Pancreas (tissue), 10 donors: ENCODE results near the gene MAP4K5. TPM values are rescaled to one million over a fixed set of nuclear protein-coding genes. Genes with fewer than 3 reads are reported as not detected.

Experiments used
- ATAC-seq, 4 donors: fragments of 200-7000 bp; cut with Tn5 transposase; one replicate each; pipeline versions ENCODE4 v1.8.0 to v1.9.1; 2020; ENCODE audit warnings: mild to moderate bottlenecking in 4 of 4, moderate library complexity in 4 of 4
- DNase-seq, 6 donors: peaks; one replicate each; pipeline ENCODE4 v3.0.0-alpha.2; 2020
- FAIRE-seq: peaks from 2 replicates; lab custom pipeline; 2012; peaks lifted over from hg19 to GRCh38; lab: Jason Lieb, UNC
- H3K27ac ChIP-seq, 4 donors: fragments of 200-600 bp; sonication (generic); 1 replicate in 3 of 4; 2 replicates in 1 of 4; pipeline versions ENCODE4 v1.5.0 to v1.8.0; 2020
- H3K27me3 ChIP-seq, 4 donors: fragments of 200-600 bp; one replicate each; pipeline ENCODE4 v1.8.0; 2021
- H3K36me3 ChIP-seq, 3 donors: fragments of 200-600 bp; sonication (generic) in 1 of 3; one replicate each; pipeline versions ENCODE4 v1.5.0 to v1.8.0; 2020 to 2021
- H3K4me1 ChIP-seq, 3 donors: fragments of 200-600 bp; one replicate each; pipeline ENCODE4 v1.8.0; 2021
- H3K4me3 ChIP-seq, 4 donors: fragments of 200-600 bp; sonication (generic) in 2 of 4; one replicate each; pipeline versions ENCODE4 v1.5.0 to v1.8.0; 2020 to 2021
- H3K9me3 ChIP-seq, 4 donors: fragments of 200-600 bp; one replicate each; pipeline ENCODE4 v1.8.0; 2021
- WGBS, 2 donors: extraction: QIAGEN DNeasy Blood & Tissue Kit; methylation state at CpG; one replicate each; pipeline ENCODE4 v1.1.7; 2013; 5-methylcytosine and 5-hydroxymethylcytosine counted together
- intact Hi-C, 3 donors: fragments of 100-400 bp; cut with DNase I; formaldehyde crosslinking; loops; one replicate each; pipeline versions ENCODE4 v1.11.1 to v1.14.2; 2022
- polyA plus RNA-seq, 2 donors: library from polyadenylated mRNA; stranded (reverse); fragments of 200-250 nt; gene quantifications; one replicate each; pipeline ENCODE4 v1.2.3, GENCODE V29; 2013
- total RNA-seq, 6 donors: library from RNA; stranded (reverse); fragmentation: NEBNext Ultra II Directional in 4 of 6; extraction: Animal tissue kit (Norgen Biotek cat#: 25700) in 4 of 6; gene quantifications; one replicate each; pipeline versions ENCODE4 v1.2.1 to v1.2.4, GENCODE V29; 2021 to 2023
- TF ChIP-seq, protein P1 (sequence below), 4 donors: fragments of 200-600 bp; sonication (generic) in 3 of 4; IDR thresholded peaks; one replicate each; pipeline versions ENCODE4 v1.5.0 to v1.8.0; 2021; ENCODE audit warnings: antibody characterized with exemption in 4 of 4
- donor health status: healthy with polysubstance abuse.
- donor health status: DM: no; HTN: no; CAD: no; lungs with moderate emphysema.
- donor health status: DM: no; HTN: no; CAD: no.
- donor health status: control.
- donor health status: control.
- donor health status: Bipolar disorder and iron deficiency.
- donor health status: DM: yes; HTN: yes; CAD: no.
- donor health status: DM: no; HTN: no; CAD: no.
- donor health status: DM: no; HTN: no; CAD: no.
- donor health status: DM: yes; HTN: yes; CAD: no.

The MAP4K5 gene
- total and polyA plus RNA-seq, 8 donors: 12.6 to 28.6 (median 21.0) TPM

DNA sequence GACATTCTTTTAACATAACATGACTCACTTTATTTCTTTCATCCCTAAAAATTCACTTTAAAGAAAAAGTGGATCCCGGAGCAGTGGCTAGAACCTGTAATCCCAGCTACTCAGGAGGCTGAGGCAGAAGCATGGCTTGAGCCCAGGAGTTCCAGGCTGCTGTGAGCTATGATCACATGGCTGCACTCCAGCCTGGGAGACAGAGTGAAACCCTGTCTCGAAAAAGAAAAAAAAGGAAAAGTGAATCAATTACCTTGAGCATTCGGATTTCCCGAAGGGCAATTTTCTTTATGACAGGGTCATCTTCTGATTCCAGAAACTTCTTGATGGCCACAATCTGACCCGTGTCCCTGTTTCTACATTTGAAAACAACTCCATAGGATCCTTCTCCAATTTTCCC, 136.9 kb downstream of the MAP4K5 start:
- ATAC-seq (peak in 2 of 4 donors; percentile 28 to 31), DNase-seq (peak in 3 of 6 donors; percentile 39 to 44 (median 39)), FAIRE-seq (no peak)
- intact Hi-C loops: no loop called here
- Histone ChIP-seq H3K4me3 (peak overlapping the region in 2 of 4 donors; percentile 59 to 85), H3K9me3 (no peaks in the 10 kb centered on the region), H3K27ac (peak overlapping the region in 2 of 4 donors; percentile 84 to 85), H3K36me3 (no peaks in the 10 kb centered on the region), H3K27me3 (no peaks in the 10 kb centered on the region), H3K4me1 (peaks cover 0 to 13% (median 0%) of the 10 kb centered on the region in 3 donors)
- TF ChIP-seq, protein P1, sequence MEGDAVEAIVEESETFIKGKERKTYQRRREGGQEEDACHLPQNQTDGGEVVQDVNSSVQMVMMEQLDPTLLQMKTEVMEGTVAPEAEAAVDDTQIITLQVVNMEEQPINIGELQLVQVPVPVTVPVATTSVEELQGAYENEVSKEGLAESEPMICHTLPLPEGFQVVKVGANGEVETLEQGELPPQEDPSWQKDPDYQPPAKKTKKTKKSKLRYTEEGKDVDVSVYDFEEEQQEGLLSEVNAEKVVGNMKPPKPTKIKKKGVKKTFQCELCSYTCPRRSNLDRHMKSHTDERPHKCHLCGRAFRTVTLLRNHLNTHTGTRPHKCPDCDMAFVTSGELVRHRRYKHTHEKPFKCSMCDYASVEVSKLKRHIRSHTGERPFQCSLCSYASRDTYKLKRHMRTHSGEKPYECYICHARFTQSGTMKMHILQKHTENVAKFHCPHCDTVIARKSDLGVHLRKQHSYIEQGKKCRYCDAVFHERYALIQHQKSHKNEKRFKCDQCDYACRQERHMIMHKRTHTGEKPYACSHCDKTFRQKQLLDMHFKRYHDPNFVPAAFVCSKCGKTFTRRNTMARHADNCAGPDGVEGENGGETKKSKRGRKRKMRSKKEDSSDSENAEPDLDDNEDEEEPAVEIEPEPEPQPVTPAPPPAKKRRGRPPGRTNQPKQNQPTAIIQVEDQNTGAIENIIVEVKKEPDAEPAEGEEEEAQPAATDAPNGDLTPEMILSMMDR (IDR thresholded peaks at IDR 0.05): no peak
- 31 to 38% methylated on average over 5 of the region's 5 CpGs for WGBS, 2 donors

- 93 to 95% methylated on average over 5 of the region's 5 CpGs for WGBS, 2 donors
- ATAC-seq (no peak), FAIRE-seq (no peak), DNase-seq (no peak)
- intact Hi-C loops: no loop called here
- TF ChIP-seq, protein P1 (IDR thresholded peaks at IDR 0.05): no peak
- Histone ChIP-seq H3K9me3 (no peaks in the 10 kb centered on the region), H3K4me1 (peaks cover 5 to 17% (median 5%) of the 10 kb centered on the region in 3 donors), H3K27ac (no peak overlapping the region), H3K36me3 (no peaks in the 10 kb centered on the region), H3K27me3 (no peaks in the 10 kb centered on the region), H3K4me3 (no peak overlapping the region)
Observed at GRCh38 chr14:50394713-50395112, 137.7 kb downstream of the MAP4K5 start.

DNA sequence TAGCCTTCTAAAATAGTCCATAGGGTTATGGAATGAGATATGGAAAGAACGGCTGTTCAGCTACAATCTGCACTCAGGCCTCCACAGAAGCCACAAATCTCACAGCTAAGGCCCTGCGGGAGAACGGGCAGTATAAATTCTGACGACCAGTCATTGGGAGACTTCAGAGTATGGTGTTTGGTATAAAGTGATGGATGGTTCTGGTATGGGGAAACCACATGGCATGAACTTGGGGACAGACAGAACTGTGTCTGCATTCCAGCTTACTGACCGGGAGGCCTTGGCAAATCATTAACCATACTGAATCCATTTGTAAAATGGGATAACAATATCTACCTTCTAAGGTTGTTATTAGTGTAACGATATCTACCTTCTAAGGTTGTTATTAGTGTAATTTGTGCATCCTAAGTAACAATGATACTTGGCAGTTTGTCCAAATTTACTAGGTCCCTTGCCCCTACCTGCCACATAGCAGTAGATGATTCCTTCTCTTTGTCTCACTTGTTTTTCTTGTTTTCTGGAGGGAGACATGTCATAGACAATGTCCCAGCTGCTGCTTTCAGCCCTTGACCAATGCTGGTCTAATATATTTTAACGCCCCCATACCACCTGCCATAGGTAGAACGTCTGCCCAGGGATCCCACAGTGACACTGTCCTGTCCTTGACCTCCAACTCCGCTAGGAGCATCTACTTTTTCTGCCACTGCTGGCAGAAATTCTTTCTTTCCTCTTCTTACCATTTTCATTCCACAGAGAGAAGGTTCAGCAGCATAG, 142.5 kb downstream of the MAP4K5 start:
- peaks cover 14 to 25% (median 16%) of the 10 kb centered on the region in 3 donors for H3K4me1 ChIP-seq
- intact Hi-C loops: no loop called here
- H3K27ac ChIP-seq: peak overlapping the region in 1 of 4 donors; percentile 44
- H3K4me3 ChIP-seq: no peak overlapping the region
- DNase-seq (no peak), ATAC-seq (peak; percentile 43 to 68 (median 60)), FAIRE-seq (no peak)
- TF ChIP-seq, protein P1 (IDR thresholded peaks at IDR 0.05): no peak
- H3K9me3 ChIP-seq: no peaks in the 10 kb centered on the region
- no peaks in the 10 kb centered on the region for H3K27me3 ChIP-seq
- no peaks in the 10 kb centered on the region for H3K36me3 ChIP-seq
- WGBS, 2 donors: 44 to 54% methylated on average over 9 of the region's 9 CpGs

DNA sequence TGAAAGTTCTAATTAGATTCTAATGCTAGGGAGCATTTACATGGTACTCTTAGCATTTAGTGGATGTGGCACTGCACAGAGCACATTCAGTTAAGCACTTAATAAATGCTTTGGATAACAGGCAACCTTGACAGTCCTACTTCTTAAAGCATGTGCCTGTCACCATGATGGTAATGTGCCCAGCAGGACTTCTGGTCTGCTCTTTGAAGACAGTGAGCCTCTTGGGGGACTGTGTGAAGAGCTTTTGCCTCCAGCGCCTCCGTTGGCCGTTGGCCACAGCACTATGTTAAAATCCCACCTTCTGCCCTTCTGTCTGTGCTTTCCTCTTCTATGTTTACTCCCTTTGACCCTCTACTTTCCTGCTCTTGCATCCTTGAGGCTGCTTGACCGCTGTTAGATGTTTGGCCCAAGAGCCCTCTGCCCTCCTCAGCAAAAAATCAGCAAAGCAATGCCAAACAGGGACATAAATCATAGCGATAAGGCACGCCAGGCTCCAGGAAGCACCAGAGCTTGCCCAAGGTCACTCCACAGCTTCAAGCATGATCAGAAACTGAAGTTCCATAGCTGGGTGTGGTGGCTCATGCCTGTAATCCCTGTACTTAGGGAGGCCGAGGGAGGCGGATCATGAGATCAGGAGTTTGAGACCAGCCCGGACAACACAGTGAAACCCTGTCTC, 144.0 kb downstream of the MAP4K5 start:
- DNase-seq (peak in 5 of 6 donors; percentile 59 to 80 (median 74)), ATAC-seq (peak; percentile 91 to 94 (median 92)), FAIRE-seq (no peak)
- peaks cover 14 to 25% (median 16%) of the 10 kb centered on the region in 3 donors for H3K4me1 ChIP-seq
- intact Hi-C loops: no loop called here
- H3K36me3 ChIP-seq: no peaks in the 10 kb centered on the region
- H3K27me3 ChIP-seq: no peaks in the 10 kb centered on the region
- H3K27ac ChIP-seq: peak overlapping the region in 2 of 4 donors; percentile 8 to 44
- no peaks in the 10 kb centered on the region for H3K9me3 ChIP-seq
- TF ChIP-seq, protein P1 (IDR thresholded peaks at IDR 0.05): no peak
- 25 to 30% methylated on average over 9 of the region's 9 CpGs for WGBS, 2 donors
- no peak overlapping the region for H3K4me3 ChIP-seq
